ENCODE data around the gene BMPR1A.

DNA sequence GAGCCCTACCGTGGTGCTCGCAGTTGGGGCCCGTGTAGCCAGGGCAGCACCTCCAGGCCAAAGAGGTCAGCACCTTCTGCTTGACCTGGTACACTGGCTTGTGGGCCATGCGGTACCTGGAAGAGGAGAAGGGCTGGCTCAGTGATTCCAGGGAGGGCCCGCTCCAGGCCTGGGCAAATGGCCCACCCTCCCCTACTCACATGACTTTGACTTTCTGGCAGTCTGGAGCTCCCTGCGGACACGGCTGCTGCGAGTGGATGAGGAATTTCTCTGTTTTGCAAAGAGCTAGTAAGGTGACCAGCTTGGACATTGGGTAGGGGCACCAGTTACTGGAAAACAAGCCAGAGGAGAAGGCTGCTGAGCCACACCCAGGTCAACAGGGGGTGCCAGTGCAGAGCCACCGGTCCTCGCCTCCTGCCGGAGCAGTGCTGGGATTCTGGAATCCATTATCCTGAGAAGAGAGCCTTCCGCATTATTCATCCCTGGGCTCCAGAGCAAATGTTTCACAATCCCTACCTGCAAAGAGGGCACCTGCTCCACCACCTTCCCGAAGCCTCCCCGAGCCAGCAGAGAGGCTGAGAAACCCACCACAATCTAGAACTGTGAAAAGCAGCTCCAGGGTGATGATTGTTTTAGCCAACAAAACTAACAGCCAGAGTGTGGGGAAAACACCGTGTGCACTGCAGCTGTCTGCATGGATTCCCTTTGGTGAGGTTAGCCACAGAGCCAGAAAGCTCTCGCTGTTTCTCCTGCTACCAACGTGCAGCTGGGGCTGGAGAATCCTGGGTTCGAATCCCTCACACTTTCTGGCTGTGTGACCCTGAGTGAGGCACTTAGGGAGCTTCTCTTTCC, 189.2 kb downstream of the BMPR1A start:
- TF ChIP-seq, protein P1, sequence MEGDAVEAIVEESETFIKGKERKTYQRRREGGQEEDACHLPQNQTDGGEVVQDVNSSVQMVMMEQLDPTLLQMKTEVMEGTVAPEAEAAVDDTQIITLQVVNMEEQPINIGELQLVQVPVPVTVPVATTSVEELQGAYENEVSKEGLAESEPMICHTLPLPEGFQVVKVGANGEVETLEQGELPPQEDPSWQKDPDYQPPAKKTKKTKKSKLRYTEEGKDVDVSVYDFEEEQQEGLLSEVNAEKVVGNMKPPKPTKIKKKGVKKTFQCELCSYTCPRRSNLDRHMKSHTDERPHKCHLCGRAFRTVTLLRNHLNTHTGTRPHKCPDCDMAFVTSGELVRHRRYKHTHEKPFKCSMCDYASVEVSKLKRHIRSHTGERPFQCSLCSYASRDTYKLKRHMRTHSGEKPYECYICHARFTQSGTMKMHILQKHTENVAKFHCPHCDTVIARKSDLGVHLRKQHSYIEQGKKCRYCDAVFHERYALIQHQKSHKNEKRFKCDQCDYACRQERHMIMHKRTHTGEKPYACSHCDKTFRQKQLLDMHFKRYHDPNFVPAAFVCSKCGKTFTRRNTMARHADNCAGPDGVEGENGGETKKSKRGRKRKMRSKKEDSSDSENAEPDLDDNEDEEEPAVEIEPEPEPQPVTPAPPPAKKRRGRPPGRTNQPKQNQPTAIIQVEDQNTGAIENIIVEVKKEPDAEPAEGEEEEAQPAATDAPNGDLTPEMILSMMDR (conservative IDR thresholded peaks at IDR 0.05) = no peak
- no peak for TF ChIP-seq EZH2 (IDR thresholded peaks at IDR 0.05; ENCODE audit: low read depth)

Measured in PC-9 (cell line).